Cardiac fibroblast (primary cell): Measurements from ENCODE around the gene BPIFB2.

Experiments
- DNase-seq, 2 donors: peaks; one replicate each; pipeline versions ENCODE4 v3.0.0 to v3.0.0-alpha.2; 2010; ENCODE audit warnings: low read depth in 2 of 2
- H3K4me3 ChIP-seq, 2 donors: replicated peaks in 1 of 2; 1 replicate in 1 of 2; 2 replicates in 1 of 2; pipeline ENCODE4 v1.5.1; 2011; ENCODE audit warnings: low read depth in 2 of 2, low read length in 2 of 2, mild to moderate bottlenecking in 2 of 2, moderate library complexity in 1 of 2
- CTCF ChIP-seq: IDR thresholded peaks from one replicate; pipeline ENCODE4 v1.5.1; 2011; ENCODE audit warnings: low read depth, mild to moderate bottlenecking, low read length, inconsistent platforms

BPIFB2 gene

GRCh38 chr20:32983459-32984112, 23.9 kb upstream of the BPIFB2 start:
- H3K4me3 ChIP-seq, result no peak overlapping the region
- no peak for TF ChIP-seq CTCF
- no peak for DNase-seq

GRCh38 chr20:32984196-32984595, 23.3 kb upstream of the BPIFB2 start:
- H3K4me3 ChIP-seq, result no peak overlapping the region
- TF ChIP-seq CTCF, result no peak
- no peak for DNase-seq

- no peak for DNase-seq
- H3K4me3 ChIP-seq, result no peak overlapping the region
- no peak for TF ChIP-seq CTCF
These were observed 22.7 kb upstream of the BPIFB2 start for GRCh38 chr20:32984631-32985354.

GRCh38 chr20:32985596-32985995, 21.9 kb upstream of the BPIFB2 start:
- DNase-seq, result no peak
- TF ChIP-seq CTCF, result no peak
- H3K4me3 ChIP-seq, result no peak overlapping the region

GRCh38 chr20:32986331-32986966, 21.1 kb upstream of the BPIFB2 start:
- TF ChIP-seq CTCF, result no peak
- no peak overlapping the region for H3K4me3 ChIP-seq
- no peak for DNase-seq

GRCh38 chr20:32987044-32987825, 20.3 kb upstream of the BPIFB2 start:
- H3K4me3 ChIP-seq, result no peak overlapping the region
- TF ChIP-seq CTCF, result no peak
- no peak for DNase-seq
